CD4-positive, alpha-beta T cell treated with Interleukin-17A for 1 hour (primary cell): ENCODE data around the gene RNF8.

Source experiments
- DNase-seq: peaks from one replicate; pipeline ENCODE4 v3.0.0-alpha.2; 2020

The RNF8 gene

DNA sequence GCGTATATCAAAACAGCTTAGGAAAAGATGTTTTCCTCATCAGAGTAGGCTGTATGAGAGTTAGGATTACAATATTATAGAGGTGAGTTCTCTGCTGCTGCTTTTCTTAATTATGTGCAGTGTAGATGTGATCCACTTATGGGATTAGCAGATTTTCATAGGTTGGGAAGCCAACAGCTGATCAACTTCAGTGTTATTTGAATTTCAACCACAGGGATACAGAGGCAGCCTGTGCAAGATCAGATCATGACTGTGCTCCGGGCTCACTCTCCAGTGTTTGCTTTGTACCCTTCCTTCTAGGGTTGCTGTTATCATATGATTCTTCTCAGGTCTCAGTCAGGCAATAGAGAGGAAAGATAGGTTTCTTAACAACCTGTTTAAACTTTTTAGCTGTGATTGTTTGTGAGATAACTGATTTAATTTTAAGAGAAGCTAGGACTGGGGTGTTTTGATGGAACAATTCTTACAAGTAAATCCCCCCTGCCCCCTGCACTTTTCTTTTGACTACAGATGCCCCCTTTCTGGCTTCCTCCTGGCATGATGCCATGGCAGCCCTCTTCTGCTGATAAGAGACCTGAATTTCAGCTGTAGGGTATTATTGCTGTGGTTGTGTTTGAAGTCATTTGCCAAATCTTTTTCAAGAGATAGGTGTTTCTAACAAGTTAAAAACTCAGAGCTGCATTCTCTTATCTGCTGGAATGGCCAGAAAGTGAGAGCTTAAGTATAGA is 8.5 kb downstream of the RNF8 start:
- no peak for DNase-seq

DNA sequence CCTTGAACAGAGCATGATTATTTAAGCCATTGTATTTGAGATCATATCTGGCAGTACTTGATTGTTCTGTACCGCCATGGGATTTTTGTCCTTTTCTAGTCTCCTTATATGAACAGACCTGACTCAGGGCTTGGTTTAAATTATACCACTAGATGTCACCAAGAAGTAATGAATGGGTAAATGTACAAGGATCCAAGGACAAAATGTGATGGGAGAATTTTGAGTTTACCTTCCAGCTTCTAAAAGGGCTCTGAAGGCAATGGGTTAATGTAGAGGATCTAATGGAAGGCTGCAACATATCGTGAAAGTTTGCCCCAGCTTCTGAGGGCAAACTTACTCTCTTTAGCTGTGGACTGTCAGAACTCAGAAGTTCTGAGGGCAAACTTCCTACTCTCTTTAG is 12.0 kb downstream of the RNF8 start:
- no peak for DNase-seq

DNA sequence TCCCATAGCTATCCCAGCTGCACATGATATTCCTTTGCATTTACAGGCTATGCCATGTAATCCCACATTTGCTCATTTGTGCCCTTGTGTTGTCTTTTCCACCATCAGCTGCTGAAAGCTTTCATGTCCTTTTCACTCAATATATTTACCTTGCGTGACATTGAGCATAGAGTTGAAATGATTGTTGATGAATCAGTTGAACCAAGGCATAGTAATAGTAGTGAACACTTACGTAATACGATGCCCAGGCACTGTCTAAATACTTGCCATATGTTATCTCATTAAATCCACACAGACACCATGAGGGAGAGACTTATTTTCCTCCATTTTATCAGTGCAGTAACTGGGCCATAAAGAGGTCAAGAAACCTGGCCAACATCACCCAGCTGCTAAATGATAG is 13.1 kb downstream of the RNF8 start:
- DNase-seq, result no peak

DNA sequence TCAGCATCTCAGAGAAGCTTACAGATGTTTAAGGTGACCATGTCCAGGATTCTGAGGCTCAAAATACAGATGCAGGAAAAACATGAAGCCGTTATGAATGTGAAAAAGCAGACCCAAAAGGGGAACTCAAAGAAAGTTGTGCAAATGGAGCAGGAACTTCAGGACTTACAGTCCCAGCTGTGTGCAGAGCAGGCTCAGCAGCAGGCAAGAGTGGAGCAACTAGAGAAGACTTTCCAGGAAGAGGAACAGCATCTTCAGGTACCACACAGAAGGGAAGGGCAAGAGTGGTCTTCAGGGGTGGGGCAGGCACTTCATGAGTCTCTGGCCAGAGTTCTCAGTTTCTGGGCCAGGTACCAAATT is 15.2 kb downstream of the RNF8 start:
- no peak for DNase-seq

- DNase-seq, result no peak
These were observed 15.8 kb downstream of the RNF8 start for GRCh38 chr6:37369321-37370201.

DNA sequence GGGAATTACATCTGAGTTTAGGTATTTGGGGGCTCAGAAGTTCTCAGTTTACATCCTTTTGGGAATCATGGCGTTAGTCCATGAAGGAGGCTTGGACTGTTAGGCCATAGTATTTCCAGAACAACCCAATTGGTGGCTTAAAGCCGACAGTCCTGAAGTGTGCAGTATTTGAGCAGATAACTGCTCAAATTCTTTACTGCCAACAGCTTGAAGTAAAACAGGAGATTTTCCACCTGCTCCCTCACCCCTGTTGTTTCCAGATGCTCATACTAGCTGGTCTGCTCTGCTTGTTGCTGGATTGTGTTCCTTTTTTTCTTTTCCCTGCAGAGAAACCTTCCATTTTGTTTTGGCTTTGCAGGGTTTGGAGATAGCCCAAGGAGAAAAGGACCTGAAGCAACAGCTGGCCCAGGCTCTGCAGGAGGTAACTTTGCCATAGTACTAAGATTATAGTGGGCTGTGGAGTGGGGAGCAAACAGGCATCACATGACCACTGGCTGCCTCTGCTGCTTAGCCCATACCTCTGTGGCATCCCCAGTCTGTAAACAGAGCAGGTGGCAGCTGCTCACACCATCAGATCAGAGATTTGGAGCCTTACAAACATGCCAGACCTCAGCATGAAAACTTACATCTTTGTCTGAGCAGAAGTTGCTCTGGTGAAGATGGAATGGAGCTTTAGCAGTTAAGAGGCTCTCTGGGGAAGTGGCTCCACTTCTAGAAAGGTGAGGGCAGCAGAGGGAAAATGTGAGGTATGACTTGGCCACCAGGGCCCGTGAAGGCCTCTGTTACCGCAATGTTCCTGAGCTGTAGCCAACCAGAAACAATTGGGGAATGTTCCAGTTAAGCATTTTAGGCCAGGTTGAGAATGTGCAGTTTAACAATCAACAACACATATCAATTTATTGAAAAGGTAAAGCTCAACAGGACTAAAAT is 17.6 kb downstream of the RNF8 start:
- DNase-seq, result no peak

DNA sequence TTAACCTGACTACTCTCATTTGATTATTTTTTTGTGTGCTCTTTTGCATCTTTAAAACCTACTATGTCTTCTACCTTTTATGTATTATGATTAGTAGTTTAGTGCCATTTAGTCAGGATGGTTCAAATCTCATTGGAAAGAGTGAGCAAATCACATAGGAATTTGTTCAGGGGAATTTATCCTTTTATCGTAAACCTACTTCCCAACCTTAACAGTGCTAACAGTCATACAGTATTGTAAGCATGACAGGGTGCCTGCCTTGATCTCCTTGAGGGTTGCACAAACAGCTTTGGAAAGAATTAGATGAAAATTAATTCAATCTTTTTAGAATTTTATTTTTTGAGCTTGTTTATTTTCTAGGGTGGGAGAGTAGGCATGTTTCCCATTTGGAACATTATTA is 18.3 kb downstream of the RNF8 start:
- DNase-seq, result no peak

GRCh38 chr6:37373822-37374471 is 20.2 kb downstream of the RNF8 start:
- no peak for DNase-seq

DNA sequence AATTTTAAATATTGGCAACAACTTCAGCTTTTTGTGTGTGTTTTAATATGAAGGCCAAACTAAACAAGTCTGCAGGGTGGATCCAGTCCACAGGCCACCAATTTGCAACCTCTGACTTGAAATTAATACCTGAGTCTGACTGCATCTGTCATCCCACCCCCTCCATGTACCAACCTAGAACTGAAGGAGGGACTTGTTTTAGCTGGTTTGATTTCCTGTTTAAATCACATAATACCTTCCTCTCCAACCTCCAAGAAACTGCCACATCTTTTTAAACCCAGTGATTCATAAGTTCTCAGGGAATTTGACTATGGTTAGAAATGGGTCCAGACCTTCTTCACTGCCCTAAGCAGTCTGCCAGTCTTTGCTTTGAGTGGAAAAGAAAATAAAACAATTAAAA is 21.6 kb downstream of the RNF8 start:
- no peak for DNase-seq

DNA sequence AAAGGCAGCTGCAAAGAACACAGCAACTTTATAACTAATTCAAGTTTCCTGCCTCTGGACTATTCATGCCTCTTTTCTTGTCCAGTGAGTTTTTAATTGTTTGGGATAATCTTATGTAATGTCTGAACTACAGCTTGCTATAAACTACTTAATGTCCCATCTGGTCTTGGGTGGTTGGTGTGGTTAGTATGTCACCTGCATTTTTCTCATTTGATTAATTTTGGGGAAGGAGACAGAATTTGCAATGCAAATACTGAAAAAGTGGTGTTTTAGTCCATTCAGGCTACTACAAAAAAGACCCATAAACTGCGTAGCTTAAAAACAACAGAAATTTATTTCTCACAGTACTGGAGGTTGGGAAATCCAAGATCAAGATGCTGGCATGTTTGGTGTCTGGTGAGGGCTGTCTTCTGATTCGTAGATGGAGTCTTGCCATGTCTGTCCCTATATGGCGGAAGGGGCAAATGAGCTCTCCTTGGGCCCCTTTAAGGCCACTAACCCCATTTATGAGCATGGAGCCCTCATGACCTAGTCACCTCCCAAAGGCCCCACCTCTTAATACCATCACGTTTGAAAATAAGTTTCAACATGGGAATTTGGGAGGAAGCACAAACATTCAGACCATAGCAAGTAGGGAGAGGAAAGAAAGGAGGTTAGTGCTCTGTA is 22.4 kb downstream of the RNF8 start:
- no peak for DNase-seq

GRCh38 chr6:37381579-37381978 is 27.8 kb downstream of the RNF8 start:
- peak; percentile 54 for DNase-seq

GRCh38 chr6:37382994-37383765 is 29.4 kb downstream of the RNF8 start:
- no peak for DNase-seq

- DNase-seq, result no peak
These were observed 34.8 kb downstream of the RNF8 start for GRCh38 chr6:37388578-37388977.

DNA sequence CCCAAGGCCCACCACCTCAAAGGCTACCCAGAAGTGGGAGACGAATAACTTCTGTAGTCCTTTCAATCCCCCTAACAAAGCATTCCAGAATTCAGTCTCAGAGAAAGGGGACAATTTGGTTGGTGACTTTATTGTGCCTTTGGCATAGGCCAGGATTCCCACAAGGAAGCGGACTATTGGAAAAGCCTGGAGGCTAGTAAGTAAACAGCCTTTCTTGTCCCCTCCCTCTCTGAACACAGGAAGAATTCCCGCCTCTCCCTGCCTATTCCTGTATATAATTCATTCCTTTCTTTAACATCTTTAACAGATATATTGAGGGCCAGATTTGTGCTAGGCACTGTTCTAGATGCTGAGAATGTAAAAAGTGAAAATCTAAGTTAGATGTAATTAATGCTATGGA is 36.1 kb downstream of the RNF8 start:
- no peak for DNase-seq

DNA sequence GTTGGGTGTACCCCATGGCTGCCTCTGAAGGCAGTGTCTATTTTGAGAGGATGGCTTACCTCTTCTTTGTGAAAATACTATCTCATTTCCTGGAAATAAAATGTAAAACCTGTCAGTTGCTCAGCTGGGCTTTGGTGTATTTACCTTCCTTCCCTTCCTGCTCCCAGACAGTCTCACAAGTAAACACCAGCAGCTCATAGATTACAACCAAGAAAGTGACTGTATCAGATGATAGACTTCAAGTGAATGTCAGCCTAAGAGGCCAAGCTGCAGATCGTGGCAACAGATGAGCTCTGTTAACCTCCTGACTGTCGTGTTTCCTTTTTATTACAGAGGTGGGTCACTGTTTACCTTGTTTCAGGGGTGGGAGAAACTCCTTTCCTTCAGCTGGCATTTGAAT is 37.3 kb downstream of the RNF8 start:
- DNase-seq, result no peak

DNA sequence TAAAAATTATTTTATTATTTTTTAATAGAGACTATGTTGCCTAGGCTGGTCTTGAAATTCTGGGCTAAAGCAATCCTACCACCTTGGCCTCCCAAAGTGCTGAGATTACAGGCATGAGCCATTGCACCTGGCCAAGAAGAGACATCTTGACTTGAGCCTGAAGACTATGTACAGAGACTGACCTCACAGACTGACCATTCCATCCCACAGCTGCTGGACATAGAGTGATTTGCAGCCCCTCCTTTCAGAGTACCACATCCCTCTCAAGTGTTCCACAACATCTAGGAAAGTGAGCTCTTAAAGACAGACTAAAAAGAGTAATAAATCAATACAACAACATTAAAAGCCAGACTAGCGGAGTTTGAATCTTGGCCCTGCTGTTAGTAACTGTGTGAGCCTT is 39.0 kb downstream of the RNF8 start:
- DNase-seq, result no peak

- no peak for DNase-seq
These were observed 39.7 kb downstream of the RNF8 start for GRCh38 chr6:37393381-37393929.

DNA sequence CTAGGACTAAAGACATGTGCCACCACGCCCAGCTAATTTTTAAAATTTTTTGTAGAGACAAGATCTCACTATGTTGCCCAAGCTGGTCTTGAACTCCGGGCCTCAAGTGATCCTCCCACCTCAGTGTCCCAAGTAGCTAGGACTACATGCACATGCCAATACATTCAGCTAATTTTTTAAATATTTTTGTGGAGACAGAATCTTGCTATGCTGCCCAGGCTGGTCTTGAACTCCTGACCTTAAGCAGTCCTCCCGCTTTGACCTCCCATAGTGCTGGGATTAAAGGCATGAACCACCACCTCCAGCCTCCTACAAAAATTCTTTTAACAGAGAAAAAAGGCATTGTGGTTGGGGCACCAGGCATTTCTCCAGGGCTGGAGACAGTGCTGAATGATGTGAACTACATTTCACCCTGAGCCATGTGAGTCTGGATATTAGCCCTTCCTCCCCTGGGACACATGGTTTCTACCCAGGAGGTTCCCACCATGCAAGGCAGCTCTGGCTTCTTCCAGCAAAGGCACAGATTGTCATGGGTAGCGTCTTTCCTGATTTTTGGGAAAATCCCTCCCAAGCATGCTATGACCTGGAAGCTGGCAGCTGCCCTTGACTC is 42.9 kb downstream of the RNF8 start:
- DNase-seq, result no peak

- DNase-seq, result no peak
These were observed 45.3 kb downstream of the RNF8 start for GRCh38 chr6:37399131-37399530.

- no peak for DNase-seq
These were observed 46.2 kb downstream of the RNF8 start for GRCh38 chr6:37399795-37400490.
